ENCODE measurements around the gene RBBP5. TPM values are rescaled to one million over a fixed set of nuclear protein-coding genes. Genes with fewer than 3 reads are reported as not detected.

The RBBP5 gene
- polyA plus RNA-seq, 3 donors = 4.9 to 10.2 (median 8.1) TPM

- peaks cover 59 to 71% (median 62%) of the 10 kb centered on the region in 3 donors for H3K27me3 Mint-ChIP-seq (ENCODE audit: low read depth in 3 of 3)
Observed at GRCh38 chr1:205043866-205044265, 77.9 kb downstream of the RBBP5 start.

GRCh38 chr1:205042911-205043806 is 78.6 kb downstream of the RBBP5 start, which contains the start of gene CNTN2:
Gene CNTN2, plus strand, starts transcription at chr1:205043212. Its CDS starts 9,974 bp downstream, at chr1:205053186.
- no peak within 1 kb of the TSS for H3K27ac ChIP-seq (ENCODE audit: low read depth in 1 of 2, low read length in 2 of 2)
- Mint-ChIP-seq H3K27ac (no peak within 1 kb of the TSS), H3K36me3 (no peaks in the 10 kb centered on the region), H3K27me3 (ENCODE audit: low read depth in 3 of 3) (peaks cover 59 to 67% (median 62%) of the 10 kb centered on the region in 3 donors), H3K9me3 (peaks cover 0 to 3% (median 0%) of the 10 kb centered on the region in 7 donors), H3K4me3 (peak within 1 kb of the TSS in 1 of 2 donors; percentile 60), H3K4me1 (no peaks in the 10 kb centered on the region)
- H3K9ac ChIP-seq (ENCODE audit: insufficient read depth, low read length, poor library complexity, severe bottlenecking) = no peak within 1 kb of the TSS
- no peaks in the 10 kb centered on the region for H3K36me3 ChIP-seq (replicated peaks in 1 of 2; ENCODE audit: control insufficient read depth in 1 of 2, insufficient read depth in 2 of 2, low read length in 2 of 2)
- H3K9me3 ChIP-seq (replicated peaks in 1 of 2; ENCODE audit: control insufficient read depth in 1 of 2, insufficient read depth in 1 of 2, low read length in 2 of 2) = peaks cover 0 to 11% of the 10 kb centered on the region in 2 donors
- H2AFZ ChIP-seq (ENCODE audit: insufficient read depth, low read depth, low read length, poor library complexity, severe bottlenecking) = no peak within 1 kb of the TSS
- H4K20me1 ChIP-seq (ENCODE audit: insufficient read depth, low read length) = no peaks in the 10 kb centered on the region
- H3K4me3 ChIP-seq (replicated peaks in 1 of 3; ENCODE audit: low read depth in 2 of 3, low read length in 3 of 3) = no peak within 1 kb of the TSS
- 17% methylated on average over 37 of the region's 53 CpGs for WGBS (ENCODE audit: insufficient coverage)
- peaks cover 20 to 54% of the 10 kb centered on the region in 2 donors for H3K27me3 ChIP-seq (ENCODE audit: control insufficient read depth in 2 of 2, insufficient read depth in 2 of 2, low read length in 2 of 2)
- no peak for DNase-seq
- H3K4me1 ChIP-seq (ENCODE audit: control insufficient read depth in 1 of 2, insufficient read depth in 2 of 2, low read length in 2 of 2) = no peaks in the 10 kb centered on the region
- no peaks in the 10 kb centered on the region for H3K79me2 ChIP-seq (ENCODE audit: insufficient read depth, low read length)
- H3K4me2 ChIP-seq (replicated peaks; ENCODE audit: extremely low read depth, low read length, poor library complexity, severe bottlenecking) = no peak within 1 kb of the TSS
- intact Hi-C loops (cut with micrococcal nuclease) = no loop called here
- TF ChIP-seq CTCF (IDR thresholded peaks at IDR 0.05) = no peak

More at GRCh38 chr1:205043866-205044265, 77.9 kb downstream of the RBBP5 start:
- TF ChIP-seq CTCF (IDR thresholded peaks at IDR 0.05) = no peak
- Mint-ChIP-seq H3K4me1 (no peaks in the 10 kb centered on the region), H3K36me3 (no peaks in the 10 kb centered on the region), H3K4me3 (peak overlapping the region in 1 of 2 donors; percentile 51), H3K27ac (no peak overlapping the region), H3K9me3 (peaks cover 0 to 3% (median 0%) of the 10 kb centered on the region in 7 donors)
- Histone ChIP-seq H3K9me3 (replicated peaks in 1 of 2; ENCODE audit: control insufficient read depth in 1 of 2, insufficient read depth in 1 of 2, low read length in 2 of 2) (peaks cover 0 to 11% of the 10 kb centered on the region in 2 donors), H3K27ac (ENCODE audit: low read depth in 1 of 2, low read length in 2 of 2) (no peak overlapping the region), H4K20me1 (ENCODE audit: insufficient read depth, low read length) (no peaks in the 10 kb centered on the region), H3K79me2 (ENCODE audit: insufficient read depth, low read length) (no peaks in the 10 kb centered on the region), H3K36me3 (replicated peaks in 1 of 2; ENCODE audit: control insufficient read depth in 1 of 2, insufficient read depth in 2 of 2, low read length in 2 of 2) (no peaks in the 10 kb centered on the region), H3K4me3 (replicated peaks in 1 of 3; ENCODE audit: low read depth in 2 of 3, low read length in 3 of 3) (no peak overlapping the region), H3K9ac (ENCODE audit: insufficient read depth, low read length, poor library complexity, severe bottlenecking) (no peak overlapping the region), H3K4me2 (replicated peaks; ENCODE audit: extremely low read depth, low read length, poor library complexity, severe bottlenecking) (no peak overlapping the region), H3K4me1 (ENCODE audit: control insufficient read depth in 1 of 2, insufficient read depth in 2 of 2, low read length in 2 of 2) (no peaks in the 10 kb centered on the region), H2AFZ (ENCODE audit: insufficient read depth, low read depth, low read length, poor library complexity, severe bottlenecking) (no peak overlapping the region), H3K27me3 (ENCODE audit: control insufficient read depth in 2 of 2, insufficient read depth in 2 of 2, low read length in 2 of 2) (peaks cover 20 to 54% of the 10 kb centered on the region in 2 donors)
- DNase-seq = no peak
- WGBS (ENCODE audit: insufficient coverage) = 17% methylated on average over 1 of the region's 4 CpGs
- intact Hi-C loops (cut with micrococcal nuclease) = no loop called here

Data from CD14-positive monocyte (primary cell).